Pulmonary artery endothelial cell (primary cell): ENCODE measurements around the gene PAX3. TPM values are rescaled to one million over a fixed set of nuclear protein-coding genes. Genes with fewer than 3 reads are reported as not detected.
"Not testable (repeated sequence)": the region's sequence is repeated elsewhere in the genome, so short reads cannot be mapped to it uniquely, and the experiment has no call there.

ENCODE experiments used
- DNase-seq: peaks from one replicate; pipeline ENCODE4 v3.0.0-alpha.2; 2011; ENCODE audit warnings: low read depth, low spot score
- total RNA-seq: library from RNA; depleted of rRNA; stranded (reverse); fragments of >200 nt; gene quantifications from 2 replicates; pipeline ENCODE4 v1.2.3, GENCODE V29; 2014

PAX3 gene
- total RNA-seq, 1 donor from 2014 or later: not detected

- DNase-seq: no peak
Observed at GRCh38 chr2:222217712-222218111, 81.1 kb downstream of the PAX3 start.

GRCh38 chr2:222214885-222215284 is 83.9 kb downstream of the PAX3 start:
- no peak for DNase-seq

GRCh38 chr2:222213049-222213448 is 85.7 kb downstream of the PAX3 start:
- DNase-seq: no peak

- DNase-seq: no peak
Observed at GRCh38 chr2:222212571-222212970, 86.2 kb downstream of the PAX3 start.

- no peak for DNase-seq
Observed at GRCh38 chr2:222208010-222208690, 90.6 kb downstream of the PAX3 start.

- no peak for DNase-seq
Observed at GRCh38 chr2:222205136-222205535, 93.7 kb downstream of the PAX3 start.

- no peak for DNase-seq
Observed at GRCh38 chr2:222203041-222203440, 95.8 kb downstream of the PAX3 start.

- no peak for DNase-seq
Observed at GRCh38 chr2:222196159-222196558, 102.6 kb downstream of the PAX3 start.

GRCh38 chr2:222194669-222195068 is 104.1 kb downstream of the PAX3 start:
- DNase-seq: no peak

- DNase-seq: no peak
Observed at GRCh38 chr2:222193328-222193983, 105.3 kb downstream of the PAX3 start.

- no peak for DNase-seq
Observed at GRCh38 chr2:222180619-222181018, 118.2 kb downstream of the PAX3 start.

GRCh38 chr2:222179592-222179991 is 119.2 kb downstream of the PAX3 start:
- DNase-seq: no peak

- no peak for DNase-seq
Observed at GRCh38 chr2:222178450-222178849, 120.3 kb downstream of the PAX3 start.

GRCh38 chr2:222176890-222177289 is 121.9 kb downstream of the PAX3 start:
- DNase-seq: no peak

- no peak for DNase-seq
Observed at GRCh38 chr2:222174450-222174849, 124.3 kb downstream of the PAX3 start.

GRCh38 chr2:222169346-222169745 is 129.5 kb downstream of the PAX3 start:
- DNase-seq: no peak

- DNase-seq: no peak
Observed at GRCh38 chr2:222167762-222168161, 131.0 kb downstream of the PAX3 start.

GRCh38 chr2:222160944-222161343 is 137.9 kb downstream of the PAX3 start:
- DNase-seq: no peak

- no peak for DNase-seq
Observed at GRCh38 chr2:222160125-222160524, 138.7 kb downstream of the PAX3 start.

GRCh38 chr2:222159221-222159620 is 139.6 kb downstream of the PAX3 start:
- no peak for DNase-seq

- not testable (repeated sequence) for DNase-seq
Observed at GRCh38 chr2:222155003-222155664, 143.7 kb downstream of the PAX3 start.
